Endothelial cell (in vitro differentiated cells): Measurements from ENCODE around the gene ACOT11. TPM values are rescaled to one million over a fixed set of nuclear protein-coding genes. Genes with fewer than 3 reads are reported as not detected.
"Not testable (repeated sequence)": the region's sequence is repeated elsewhere in the genome, so short reads cannot be mapped to it uniquely, and the experiment has no call there.

ENCODE experiments used
- DNase-seq: peaks from one replicate; pipeline ENCODE4 v3.0.0; 2021; ENCODE audit warnings: low spot score
- H3K27ac Mint-ChIP-seq: one replicate; pipeline ENCODE4 v1.8.0; 2021; ENCODE audit warnings: mixed read lengths, inconsistent platforms; ENCODE audit not compliant: unreplicated experiment
- H3K27me3 Mint-ChIP-seq: one replicate; pipeline ENCODE4 v1.8.0; 2021; ENCODE audit warnings: mild to moderate bottlenecking, moderate library complexity, mixed read lengths, inconsistent platforms; ENCODE audit not compliant: unreplicated experiment
- H3K36me3 Mint-ChIP-seq: one replicate; pipeline ENCODE4 v1.8.0; 2021; ENCODE audit warnings: mild to moderate bottlenecking, low read depth, mixed read lengths, inconsistent platforms; ENCODE audit not compliant: unreplicated experiment
- H3K4me1 Mint-ChIP-seq: one replicate; pipeline ENCODE4 v1.8.0; 2021; ENCODE audit warnings: mild to moderate bottlenecking, mixed read lengths, inconsistent platforms; ENCODE audit not compliant: unreplicated experiment
- H3K4me3 Mint-ChIP-seq: one replicate; pipeline ENCODE4 v1.8.0; 2021; ENCODE audit warnings: mild to moderate bottlenecking, mixed read lengths, inconsistent platforms; ENCODE audit not compliant: unreplicated experiment
- H3K9me3 Mint-ChIP-seq: one replicate; pipeline ENCODE4 v1.8.0; 2021; ENCODE audit warnings: mixed read lengths, inconsistent platforms; ENCODE audit not compliant: unreplicated experiment
- CTCF ChIP-seq: fragments of 200-600 bp; sonication (generic); IDR thresholded peaks from one replicate; pipeline ENCODE4 v1.5.0; 2021; ENCODE audit warnings: antibody characterized with exemption; ENCODE audit not compliant: unreplicated experiment
- total RNA-seq: library from RNA; stranded (reverse); fragmentation: NEBNext Ultra II Directional; extraction: Animal tissue kit (Norgen Biotek cat#: 25700); gene quantifications from one replicate; pipeline ENCODE4 v1.2.1, GENCODE V29; 2021; ENCODE audit not compliant: unreplicated experiment

The ACOT11 gene
- total RNA-seq, 1 donor from 2014 or later: 35.6 TPM

GRCh38 chr1:54627196-54627595 lies 79.2 kb downstream of the ACOT11 start:
- H3K27me3 Mint-ChIP-seq: peaks cover 2% of the 10 kb centered on the region
- H3K27ac Mint-ChIP-seq: no peak overlapping the region
- TF ChIP-seq CTCF: no peak
- no peaks in the 10 kb centered on the region for H3K36me3 Mint-ChIP-seq
- H3K4me3 Mint-ChIP-seq: no peak overlapping the region
- DNase-seq: no peak
- peaks cover 13% of the 10 kb centered on the region for H3K4me1 Mint-ChIP-seq
- no peaks in the 10 kb centered on the region for H3K9me3 Mint-ChIP-seq

- H3K4me3 Mint-ChIP-seq, H3K36me3 Mint-ChIP-seq, DNase-seq, H3K27me3 Mint-ChIP-seq, H3K9me3 Mint-ChIP-seq, H3K27ac Mint-ChIP-seq: not testable (repeated sequence)
- peaks cover 17% of the 10 kb centered on the region for H3K4me1 Mint-ChIP-seq
Observed at GRCh38 chr1:54635804-54636203, 87.8 kb downstream of the ACOT11 start.

GRCh38 chr1:54636461-54637446 lies 88.7 kb downstream of the ACOT11 start:
- not testable (repeated sequence) for H3K27me3 Mint-ChIP-seq, H3K36me3 Mint-ChIP-seq, DNase-seq, H3K4me3 Mint-ChIP-seq, H3K9me3 Mint-ChIP-seq, H3K27ac Mint-ChIP-seq
- peaks cover 15% of the 10 kb centered on the region for H3K4me1 Mint-ChIP-seq

GRCh38 chr1:54640361-54640760 lies 92.3 kb downstream of the ACOT11 start:
- DNase-seq: no peak
- Mint-ChIP-seq H3K9me3 (no peaks in the 10 kb centered on the region), H3K36me3 (peaks cover 12% of the 10 kb centered on the region), H3K4me1 (peaks cover 10% of the 10 kb centered on the region), H3K4me3 (no peak overlapping the region), H3K27me3 (no peaks in the 10 kb centered on the region), H3K27ac (no peak overlapping the region)
- no peak for TF ChIP-seq CTCF

- H3K27me3 Mint-ChIP-seq: no peaks in the 10 kb centered on the region
- peaks cover 10% of the 10 kb centered on the region for H3K36me3 Mint-ChIP-seq
- DNase-seq: no peak
- no peak within 1 kb of the TSS for H3K27ac Mint-ChIP-seq
- no peak within 1 kb of the TSS for H3K4me3 Mint-ChIP-seq
- H3K4me1 Mint-ChIP-seq: peaks cover 10% of the 10 kb centered on the region
- TF ChIP-seq CTCF: no peak
- no peaks in the 10 kb centered on the region for H3K9me3 Mint-ChIP-seq
Observed at GRCh38 chr1:54640863-54641836, 93.1 kb downstream of the ACOT11 start, which contains the start of gene MROH7. Gene MROH7, plus strand, starts transcription at chr1:54641786. Its CDS starts 11,141 bp downstream, at chr1:54652927.
